Epithelial cell of umbilical artery (primary cell): ENCODE data around the gene KLK7. TPM values are rescaled to one million over a fixed set of nuclear protein-coding genes. Genes with fewer than 3 reads are reported as not detected.

ENCODE experiments used
- total RNA-seq: library from RNA; depleted of rRNA; stranded (reverse); fragments of >200 nt; gene quantifications from 2 replicates; pipeline ENCODE4 v1.2.3, GENCODE V29; 2014

KLK7 gene
- total RNA-seq: not detected in 2 replicates

GRCh38 chr19:50983625-50984292 is at the start of gene KLK7:
Gene KLK7, minus strand, starts transcription at chr19:50983917. Its CDS starts 1,518 bp downstream, at chr19:50982399.

DNA sequence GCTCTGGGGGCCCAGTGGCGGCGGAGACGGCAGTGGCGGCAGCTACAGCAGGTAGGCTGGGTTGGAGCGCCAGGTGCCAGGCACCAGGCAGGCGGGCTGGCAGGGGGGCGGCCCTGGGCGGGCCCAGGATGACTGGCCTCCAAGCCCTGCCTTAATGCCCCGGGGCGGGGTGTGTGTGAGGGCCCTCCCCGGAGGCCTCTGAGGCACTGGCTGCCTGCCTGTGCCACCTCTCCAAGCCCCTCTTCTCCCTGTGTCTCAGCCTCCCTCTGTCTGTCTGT is 42.8 kb upstream of the KLK7 start, which contains the start of gene KLK11:
Gene KLK11, minus strand, starts transcription at position 63 of the 278 bp plus-strand sequence. CDS start 985 bp downstream, outside the sequence.

GRCh38 chr19:51019544-51019925 is 35.8 kb upstream of the KLK7 start, which contains the start of gene KLK10:
Gene KLK10, minus strand, starts transcription at chr19:51019709. Its CDS starts 579 bp downstream, at chr19:51019130.

GRCh38 chr19:51001515-51001914 is 17.8 kb upstream of the KLK7 start, which contains the start of gene KLK8:
Gene KLK8, minus strand, starts transcription at chr19:51001604. Its CDS starts 437 bp downstream, at chr19:51001167.

DNA sequence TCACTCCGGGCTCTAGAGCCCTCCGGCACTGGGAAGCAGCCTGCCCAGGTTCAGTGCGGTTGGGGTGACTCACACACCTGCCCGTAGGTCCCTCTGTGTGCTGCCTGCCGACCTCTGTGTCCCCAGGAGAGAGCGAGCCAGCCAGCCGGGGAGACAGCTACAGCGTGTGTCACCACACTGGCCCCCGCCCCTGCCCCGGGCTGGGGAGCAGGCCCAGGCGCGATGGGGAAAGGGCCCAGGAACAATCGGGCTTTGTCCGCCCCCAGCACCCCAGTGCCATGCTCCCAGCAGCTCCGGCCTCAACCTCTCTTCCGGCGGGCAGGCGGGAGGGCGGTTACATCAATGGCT is 14.3 kb downstream of the KLK7 start, which contains the start of gene KLK6:
Gene KLK6, minus strand, starts transcription at position 179 of the 348 bp plus-strand sequence. CDS start 1,487 bp downstream, outside the sequence.

GRCh38 chr19:50952910-50953309 is 30.8 kb downstream of the KLK7 start, which contains the start of gene KLK5:
Gene KLK5, minus strand, starts transcription at chr19:50953038. Its CDS starts 381 bp downstream, at chr19:50952657.

Other genes starting within 250 kb of the KLK7 start
- gene GPR32, start 213.5 kb downstream of the KLK7 start, total RNA-seq: not detected in 2 replicates
- not detected in 2 replicates for gene ACP4, start 193.5 kb downstream of the KLK7 start, total RNA-seq
- not detected in 2 replicates for gene KLK1, start 160.1 kb downstream of the KLK7 start, total RNA-seq
- not detected in 2 replicates for gene KLK15, start 150.3 kb downstream of the KLK7 start, total RNA-seq
- not detected in 2 replicates for gene KLK3, start 129.0 kb downstream of the KLK7 start, total RNA-seq
- not detected in 2 replicates for gene KLK2, start 110.5 kb downstream of the KLK7 start, total RNA-seq
- gene KLK4, start 72.5 kb downstream of the KLK7 start, total RNA-seq: not detected in 2 replicates
- gene KLK5, start 30.9 kb downstream of the KLK7 start, total RNA-seq: not detected in 2 replicates
- 0.32 TPM in 1 of 2 replicates, not detected in the other for gene KLK6, start 14.3 kb downstream of the KLK7 start, total RNA-seq
- gene KLK8, start 17.7 kb upstream of the KLK7 start, total RNA-seq: not detected in 2 replicates
- not detected in 2 replicates for gene KLK10, start 35.8 kb upstream of the KLK7 start, total RNA-seq
- not detected in 2 replicates for gene KLK11, start 42.7 kb upstream of the KLK7 start, total RNA-seq
- gene KLK12, start 51.1 kb upstream of the KLK7 start, total RNA-seq: not detected in 2 replicates
- gene KLK13, start 81.2 kb upstream of the KLK7 start, total RNA-seq: not detected in 2 replicates
- under 0.01 TPM in 1 of 2 replicates, not detected in the other for gene KLK14, start 99.0 kb upstream of the KLK7 start, total RNA-seq
- gene CTU1, start 124.5 kb upstream of the KLK7 start, total RNA-seq: 9.7 and 10.8 TPM in 2 replicates
- not detected in 2 replicates for gene SIGLEC9, start 141.0 kb upstream of the KLK7 start, total RNA-seq
- gene SIGLEC7, start 158.4 kb upstream of the KLK7 start, total RNA-seq: not detected in 2 replicates
- not detected in 2 replicates for gene CD33, start 241.2 kb upstream of the KLK7 start, total RNA-seq